Measurements from ENCODE around the gene VWA2.

The VWA2 gene

DNA sequence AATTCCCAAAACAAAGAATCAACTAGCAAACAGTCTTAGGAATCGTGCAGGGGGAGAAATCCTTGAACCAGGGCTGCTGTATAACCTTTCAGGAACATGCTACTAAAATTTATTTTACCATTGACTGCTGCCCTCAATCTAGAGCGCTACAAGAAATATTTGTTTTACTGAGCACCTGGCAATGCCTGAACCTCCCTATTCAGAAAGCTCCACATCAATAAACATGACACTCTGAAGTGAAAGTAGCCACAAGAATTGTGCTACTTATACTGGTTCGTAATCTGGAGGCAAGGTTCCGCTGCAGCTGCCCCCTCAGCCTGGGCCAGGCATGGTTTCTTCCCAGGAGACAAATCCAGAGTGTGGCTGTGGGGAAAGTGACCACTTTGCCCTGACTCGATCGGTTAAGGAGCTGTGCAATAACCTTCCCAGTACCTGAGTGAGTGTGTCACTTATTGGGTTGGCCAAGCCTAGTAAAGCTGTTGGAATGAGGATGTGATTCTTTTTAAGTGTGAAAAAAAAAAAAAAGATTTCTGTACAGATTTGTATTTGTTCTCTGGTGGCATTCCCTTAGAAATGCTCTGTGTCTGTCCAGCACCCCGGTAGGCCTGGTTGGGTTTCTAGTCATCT is 7.7 kb downstream of the VWA2 start:
- no peak for DNase-seq (ENCODE audit: low read depth)

DNA sequence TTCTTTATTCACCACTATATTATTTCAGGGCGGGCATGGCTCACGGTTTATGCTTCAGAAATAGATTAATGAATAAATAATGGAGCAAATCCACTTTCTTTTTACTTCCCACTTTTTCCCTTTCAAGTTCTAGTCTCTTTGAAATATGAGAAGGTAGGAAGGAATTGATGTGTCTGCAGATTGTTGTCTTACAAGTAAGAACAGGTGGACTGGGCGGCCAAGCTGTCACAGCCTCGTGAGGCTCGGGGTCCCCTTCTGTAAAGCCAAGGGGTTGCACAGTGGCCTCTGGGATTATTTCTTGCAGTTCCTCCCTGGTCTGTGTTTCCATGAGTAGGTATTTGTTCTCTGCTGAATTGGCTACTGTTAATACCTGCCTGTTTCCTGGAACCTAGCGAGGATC is 11.2 kb downstream of the VWA2 start:
- no peak for DNase-seq (ENCODE audit: low read depth)

DNA sequence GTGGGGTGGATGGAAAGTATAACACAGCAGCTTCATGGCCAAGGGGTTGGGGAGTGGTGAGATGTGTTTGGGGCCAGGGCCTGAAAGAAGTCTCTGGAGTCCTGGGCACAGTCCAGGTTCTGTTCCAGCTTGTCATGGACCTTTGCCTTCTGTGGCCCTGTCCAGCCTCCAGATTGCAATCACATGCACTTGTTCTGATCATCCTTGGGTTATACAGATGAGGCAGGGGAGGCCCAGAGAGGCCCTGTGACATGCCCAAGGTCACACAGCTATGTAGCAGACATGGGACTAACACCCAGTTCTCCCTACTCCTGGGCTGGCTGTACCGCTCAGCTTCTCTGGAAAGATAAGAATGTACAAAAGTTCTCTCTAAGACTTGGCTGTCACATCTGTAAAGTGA is 11.7 kb downstream of the VWA2 start:
- no peak for DNase-seq (ENCODE audit: low read depth)

GRCh38 chr10:114252092-114252491 is 13.0 kb downstream of the VWA2 start:
- DNase-seq (ENCODE audit: low read depth), result no peak

DNA sequence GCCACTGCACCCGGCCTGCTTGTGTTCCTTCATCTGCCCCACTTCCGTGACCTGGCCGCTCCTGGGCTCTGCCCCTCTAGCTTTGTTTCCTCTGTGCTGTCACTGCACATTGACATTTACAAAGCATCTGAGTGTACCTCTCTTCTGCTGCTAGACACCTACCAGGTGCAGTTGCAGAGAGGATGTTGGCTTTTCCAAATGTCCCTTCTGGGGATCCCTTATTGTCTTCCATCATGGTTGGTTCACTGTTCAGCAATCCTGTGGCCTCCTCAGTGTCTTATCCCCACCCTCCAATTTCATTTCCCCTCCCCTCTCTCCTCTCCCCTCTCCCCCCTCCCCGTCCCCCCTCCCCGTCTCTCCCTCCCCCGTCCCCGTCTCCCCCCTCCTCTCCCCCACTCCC is 13.8 kb downstream of the VWA2 start:
- no peak for DNase-seq (ENCODE audit: low read depth)

DNA sequence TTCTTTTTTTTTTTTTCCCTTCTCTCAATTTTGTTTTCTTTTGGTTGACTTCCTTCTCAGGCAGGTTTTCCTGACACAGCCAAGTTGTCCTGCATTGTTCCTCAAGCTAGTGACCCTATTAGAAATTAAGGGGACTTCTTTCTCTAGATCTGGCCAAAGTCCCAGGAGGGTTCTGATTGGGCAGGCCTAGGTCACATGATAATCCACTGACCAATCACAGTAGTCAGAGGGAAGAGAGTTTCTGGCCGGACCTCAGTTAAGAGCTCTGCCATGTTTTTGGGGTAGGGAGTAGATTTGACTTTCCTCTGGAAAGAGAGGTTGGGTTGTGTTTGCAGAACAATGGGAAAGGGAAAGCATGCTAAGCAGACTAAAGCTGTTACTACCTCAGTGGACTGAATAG is 16.2 kb downstream of the VWA2 start:
- DNase-seq (ENCODE audit: low read depth), result no peak

- no peak for DNase-seq (ENCODE audit: low read depth)
Measured at GRCh38 chr10:114256008-114256765, 17.1 kb downstream of the VWA2 start.

GRCh38 chr10:114256822-114257221 is 17.8 kb downstream of the VWA2 start:
- no peak for DNase-seq (ENCODE audit: low read depth)

- no peak for DNase-seq (ENCODE audit: low read depth)
Measured at GRCh38 chr10:114257498-114257897, 18.4 kb downstream of the VWA2 start.

DNA sequence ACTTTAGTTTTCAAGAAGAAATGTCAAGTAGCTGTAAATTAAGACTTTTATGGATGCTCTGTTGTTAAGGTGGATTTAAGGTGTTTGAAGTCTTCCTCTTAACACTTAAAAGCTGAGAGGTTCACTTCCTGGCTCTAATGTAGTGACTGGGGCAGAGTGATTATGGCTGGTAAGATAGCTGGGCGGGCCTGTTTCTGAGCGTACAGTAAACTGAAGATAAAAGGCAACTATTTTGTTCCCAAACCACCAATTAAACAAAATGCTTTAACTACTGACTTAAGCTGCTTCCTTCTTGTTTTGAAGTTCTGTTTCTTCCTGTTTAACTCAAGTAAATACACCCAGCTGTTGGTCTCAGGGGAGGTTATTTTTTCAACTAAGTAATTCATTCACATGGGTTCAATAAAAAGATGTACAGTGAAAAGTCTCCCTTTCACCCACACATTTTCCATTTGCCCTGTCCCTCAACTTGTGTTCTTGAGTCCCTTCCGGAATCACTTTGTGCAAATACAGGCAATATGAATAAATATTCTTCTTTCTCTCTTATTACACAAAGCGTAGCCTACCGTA is 19.3 kb downstream of the VWA2 start:
- no peak for DNase-seq (ENCODE audit: low read depth)

- no peak for DNase-seq (ENCODE audit: low read depth)
Measured at GRCh38 chr10:114259824-114260223, 20.8 kb downstream of the VWA2 start.

DNA sequence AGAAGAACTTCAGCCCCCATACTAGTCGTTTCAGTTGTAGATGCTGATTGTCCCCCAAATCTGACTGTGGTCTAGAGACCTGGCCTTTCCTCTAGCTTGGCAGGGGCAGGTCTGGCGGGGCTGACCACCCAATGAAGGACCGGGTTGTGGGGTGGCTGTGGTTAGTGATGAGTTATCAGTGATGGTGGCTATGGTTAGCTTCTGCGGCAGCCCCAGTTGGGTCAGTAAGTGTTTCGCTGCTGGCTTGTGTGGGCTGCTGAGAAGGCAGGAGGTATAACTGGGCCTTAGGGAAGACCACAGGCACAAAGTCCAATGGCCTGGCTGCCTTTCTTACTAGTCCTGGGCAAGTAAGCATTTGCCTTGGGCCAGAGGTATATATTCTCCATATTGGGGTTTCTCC is 21.3 kb downstream of the VWA2 start:
- no peak for DNase-seq (ENCODE audit: low read depth)

- DNase-seq (ENCODE audit: low read depth), result no peak
Measured at GRCh38 chr10:114261076-114261475, 22.0 kb downstream of the VWA2 start.

DNA sequence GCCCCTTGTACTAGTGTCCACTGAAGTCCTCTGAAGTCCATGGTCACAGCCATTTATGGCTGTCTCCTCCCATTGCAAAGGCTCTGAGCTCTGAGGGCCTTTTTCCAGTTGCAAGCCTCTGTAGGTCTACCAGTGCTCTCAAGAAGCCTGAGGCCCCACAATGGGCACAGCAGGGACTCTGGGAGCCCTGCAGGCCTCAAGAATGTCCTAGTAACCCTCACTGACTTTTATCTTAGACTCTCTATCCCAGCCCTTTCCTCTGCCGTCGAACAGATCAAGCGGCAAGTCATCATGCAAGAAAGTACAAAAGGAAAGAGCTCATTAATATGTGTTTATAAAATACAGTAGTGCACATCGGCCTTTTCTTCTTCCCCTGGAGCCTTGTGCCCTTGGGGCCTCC is 23.4 kb downstream of the VWA2 start:
- no peak for DNase-seq (ENCODE audit: low read depth)

DNA sequence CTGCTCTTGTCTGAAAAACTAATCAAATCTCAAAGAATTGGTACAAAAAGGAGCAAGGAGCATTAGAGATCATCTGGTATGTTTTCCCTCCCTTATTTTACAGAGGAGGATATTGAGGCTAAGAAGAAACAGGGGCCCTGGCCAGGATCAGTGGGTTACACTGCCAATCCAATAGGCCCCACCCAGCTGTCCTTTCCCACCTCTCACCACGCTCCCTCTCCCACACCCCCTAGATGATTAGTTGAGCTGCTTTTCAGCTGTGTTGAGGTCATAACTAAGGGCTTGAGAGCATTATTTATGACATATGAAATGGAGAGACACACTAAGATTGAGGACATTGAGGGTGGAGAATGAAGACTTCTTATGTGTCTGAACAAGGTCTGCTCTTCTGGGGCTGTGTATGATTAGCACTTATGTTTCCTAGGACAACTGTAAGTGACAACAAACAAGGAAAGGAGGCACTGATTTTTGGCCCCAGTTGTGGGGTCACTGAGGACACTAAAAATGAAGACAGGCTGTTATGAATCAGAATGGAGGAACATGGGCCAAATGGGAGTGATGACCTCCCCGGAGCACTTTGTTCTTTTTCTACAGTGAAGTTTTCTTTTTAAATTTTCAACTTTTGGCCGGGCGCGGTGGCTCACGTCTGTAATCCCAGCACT is 26.5 kb downstream of the VWA2 start:
- no peak for DNase-seq (ENCODE audit: low read depth)

- no peak for DNase-seq (ENCODE audit: low read depth)
Measured at GRCh38 chr10:114266521-114266920, 27.5 kb downstream of the VWA2 start.

- no peak for DNase-seq (ENCODE audit: low read depth)
Measured at GRCh38 chr10:114271075-114271778, 32.2 kb downstream of the VWA2 start.

DNA sequence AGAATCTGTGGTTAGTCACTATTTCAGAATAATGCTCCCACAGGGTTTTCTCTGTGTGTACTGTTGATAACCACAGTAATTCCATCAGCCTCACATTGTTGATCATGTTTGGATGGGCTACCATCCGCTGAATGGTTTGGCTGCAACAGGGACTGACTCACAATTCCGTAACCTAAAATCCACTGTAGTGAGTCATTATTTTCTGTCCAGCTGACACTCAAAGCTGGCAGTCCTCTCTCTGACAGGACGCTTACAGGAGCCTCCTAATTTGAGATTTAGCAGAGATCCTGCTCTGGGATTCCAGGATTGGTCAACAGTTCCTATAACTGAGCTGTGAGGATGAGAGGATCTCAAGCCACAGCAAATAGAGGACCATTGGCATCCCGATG is 32.7 kb downstream of the VWA2 start:
- no peak for DNase-seq (ENCODE audit: low read depth)

DNA sequence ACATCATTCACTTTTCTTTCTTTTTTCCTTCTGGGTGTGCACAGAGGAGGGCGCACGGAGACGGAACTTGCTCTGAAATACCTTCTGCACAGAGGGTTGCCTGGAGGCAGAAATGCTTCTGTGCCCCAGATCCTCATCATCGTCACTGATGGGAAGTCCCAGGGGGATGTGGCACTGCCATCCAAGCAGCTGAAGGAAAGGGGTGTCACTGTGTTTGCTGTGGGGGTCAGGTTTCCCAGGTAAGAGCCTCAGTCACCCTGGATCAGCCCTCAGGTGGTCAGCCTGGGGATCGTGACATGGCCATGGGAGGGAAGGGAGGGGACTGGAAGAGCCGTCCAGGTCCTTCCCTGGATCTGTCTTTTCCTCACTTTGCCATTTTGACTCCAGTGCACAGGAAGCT is 33.6 kb downstream of the VWA2 start:
- no peak for DNase-seq (ENCODE audit: low read depth)

GRCh38 chr10:114273910-114274309 is 34.9 kb downstream of the VWA2 start:
- no peak for DNase-seq (ENCODE audit: low read depth)

- no peak for DNase-seq (ENCODE audit: low read depth)
Measured at GRCh38 chr10:114274616-114275453, 35.8 kb downstream of the VWA2 start.

DNA sequence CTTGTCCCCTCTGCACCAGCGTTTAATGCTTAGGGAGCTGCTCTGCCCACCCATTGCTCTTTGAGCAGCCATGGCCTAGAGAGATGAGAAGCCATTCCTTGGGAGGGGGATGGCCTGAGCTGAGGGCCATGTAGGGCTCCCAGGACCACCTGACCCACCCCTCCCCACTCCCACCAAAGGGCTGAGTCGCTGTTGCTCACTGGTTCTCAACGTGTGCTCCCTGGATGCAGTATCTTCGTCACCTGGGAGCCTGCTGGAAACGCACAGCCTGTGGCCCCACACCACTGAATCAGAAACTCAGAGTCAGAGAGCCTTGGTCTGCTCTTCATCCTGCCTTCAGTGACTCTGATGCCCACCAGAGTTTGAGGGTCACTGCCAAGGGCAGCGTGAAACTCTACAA is 37.0 kb downstream of the VWA2 start:
- no peak for DNase-seq (ENCODE audit: low read depth)
